Stimulated activated CD4-positive, alpha-beta T cell treated with anti-CD3 and anti-CD28 coated beads, Interleukin-15, amount 100 ng/mL, for 48 hours (primary cell): ENCODE results near the gene EEPD1.

ENCODE experiments used
- DNase-seq, 2 donors: peaks; one replicate each; pipeline ENCODE4 v3.0.0-alpha.2; 2020; ENCODE audit warnings: low read depth in 2 of 2

Gene EEPD1

GRCh38 chr7:36279200-36279925, 126.3 kb downstream of the EEPD1 start:
- DNase-seq = no peak

GRCh38 chr7:36279926-36280315, 126.9 kb downstream of the EEPD1 start:
- no peak for DNase-seq

- DNase-seq = no peak
Observed at GRCh38 chr7:36280840-36281812, 128.1 kb downstream of the EEPD1 start.

- no peak for DNase-seq
Observed at GRCh38 chr7:36281945-36282717, 129.1 kb downstream of the EEPD1 start.

- no peak for DNase-seq
Observed at GRCh38 chr7:36283181-36283580, 130.1 kb downstream of the EEPD1 start.

- DNase-seq = no peak
Observed at GRCh38 chr7:36283711-36284130, 130.7 kb downstream of the EEPD1 start.

- no peak for DNase-seq
Observed at GRCh38 chr7:36284456-36285090, 131.5 kb downstream of the EEPD1 start.

GRCh38 chr7:36285276-36285675, 132.2 kb downstream of the EEPD1 start:
- no peak for DNase-seq

- peak in 1 of 2 donors; percentile 36 for DNase-seq
Observed at GRCh38 chr7:36286226-36286625, 133.2 kb downstream of the EEPD1 start.

- no peak for DNase-seq
Observed at GRCh38 chr7:36286688-36287087, 133.6 kb downstream of the EEPD1 start.

GRCh38 chr7:36287371-36288241, 134.6 kb downstream of the EEPD1 start:
- DNase-seq = peak; percentile 25 to 32

- no peak for DNase-seq
Observed at GRCh38 chr7:36288501-36288900, 135.4 kb downstream of the EEPD1 start.

- no peak for DNase-seq
Observed at GRCh38 chr7:36289833-36290661, 137.0 kb downstream of the EEPD1 start.

- peak; percentile 38 to 67 for DNase-seq
Observed at GRCh38 chr7:36291387-36292316, 138.6 kb downstream of the EEPD1 start.

- DNase-seq = no peak
Observed at GRCh38 chr7:36295090-36295489, 142.0 kb downstream of the EEPD1 start.

- DNase-seq = no peak
Observed at GRCh38 chr7:36296284-36296683, 143.2 kb downstream of the EEPD1 start.

GRCh38 chr7:36297364-36298009, 144.4 kb downstream of the EEPD1 start:
- DNase-seq = no peak

- no peak for DNase-seq
Observed at GRCh38 chr7:36298106-36298505, 145.1 kb downstream of the EEPD1 start.
